ENCODE data around the gene HIC1.

Gene HIC1

GRCh38 chr17:2064980-2065785 lies 10.3 kb downstream of the HIC1 start:
- DNase-seq: peak in 2 of 3 donors; percentile 64 to 69
- POLR2A ChIA-PET: no interaction called here

GRCh38 chr17:2065949-2066400 lies 11.1 kb downstream of the HIC1 start:
- H3K9me3 ChIP-seq (ENCODE audit: control extremely low read depth in 1 of 5, control insufficient read depth in 4 of 5, insufficient read depth in 2 of 5, low read depth in 1 of 5, low read length in 4 of 5): no peaks in the 10 kb centered on the region
- WGBS (ENCODE audit: insufficient coverage): 98% methylated on average over 9 of the region's 10 CpGs
- H3K36me3 ChIP-seq (ENCODE audit: control insufficient read depth in 4 of 4, insufficient read depth in 4 of 4, low read length in 3 of 4): peaks cover 0 to 51% (median 36%) of the 10 kb centered on the region in 4 experiments
- no peak overlapping the region for H3K4me3 ChIP-seq (ENCODE audit: control insufficient read depth in 1 of 7, extremely low read depth in 1 of 7, insufficient read depth in 4 of 7, low read depth in 2 of 7, low read length in 6 of 7)
- no peak overlapping the region for H3K27ac ChIP-seq (ENCODE audit: insufficient read depth in 1 of 2, low read depth in 1 of 2, low read length in 2 of 2, poor library complexity in 1 of 2, severe bottlenecking in 2 of 2)
- ChIA-PET CTCF (interaction anchor here (0.7 to 4.0 kb wide), 12 partner anchors 8 to 180 kb away, joined by 3 to 21 read pairs (median 4); no protein-coding TSS in a partner anchor), POLR2A (no interaction called here)
- peaks cover 0 to 37% (median 23%) of the 10 kb centered on the region in 4 experiments for H3K4me1 ChIP-seq (ENCODE audit: control extremely low read depth in 1 of 4, control insufficient read depth in 4 of 4, insufficient read depth in 4 of 4, low read length in 3 of 4)
- no peaks in the 10 kb centered on the region for H3K27me3 ChIP-seq (replicated peaks in 2 of 5; ENCODE audit: control insufficient read depth in 4 of 5, insufficient read depth in 5 of 5, low read length in 4 of 5)
- no peak for DNase-seq

More at GRCh38 chr17:2064980-2065785, 10.3 kb downstream of the HIC1 start:
- no peak overlapping the region for H3K4me3 ChIP-seq (ENCODE audit: control insufficient read depth in 1 of 7, extremely low read depth in 1 of 7, insufficient read depth in 4 of 7, low read depth in 2 of 7, low read length in 6 of 7)
- no peak overlapping the region for H3K27ac ChIP-seq (ENCODE audit: insufficient read depth in 1 of 2, low read depth in 1 of 2, low read length in 2 of 2, poor library complexity in 1 of 2, severe bottlenecking in 2 of 2)
- no peaks in the 10 kb centered on the region for H3K27me3 ChIP-seq (replicated peaks in 2 of 5; ENCODE audit: control insufficient read depth in 4 of 5, insufficient read depth in 5 of 5, low read length in 4 of 5)
- CTCF ChIA-PET: interaction anchor here (0.7 to 4.0 kb wide), 15 partner anchors 8 to 180 kb away, joined by 3 to 21 read pairs (median 4); no protein-coding TSS in a partner anchor
- no peaks in the 10 kb centered on the region for H3K9me3 ChIP-seq (ENCODE audit: control extremely low read depth in 1 of 5, control insufficient read depth in 4 of 5, insufficient read depth in 2 of 5, low read depth in 1 of 5, low read length in 4 of 5)
- H3K4me1 ChIP-seq (ENCODE audit: control extremely low read depth in 1 of 4, control insufficient read depth in 4 of 4, insufficient read depth in 4 of 4, low read length in 3 of 4): peaks cover 0 to 41% (median 27%) of the 10 kb centered on the region in 4 experiments
- 94% methylated on average over 22 of the region's 24 CpGs for WGBS (ENCODE audit: insufficient coverage)
- peaks cover 0 to 50% (median 37%) of the 10 kb centered on the region in 4 experiments for H3K36me3 ChIP-seq (ENCODE audit: control insufficient read depth in 4 of 4, insufficient read depth in 4 of 4, low read length in 3 of 4)

GRCh38 chr17:2067048-2067561 lies 12.2 kb downstream of the HIC1 start:
- Histone ChIP-seq H3K9me3 (ENCODE audit: control extremely low read depth in 1 of 5, control insufficient read depth in 4 of 5, insufficient read depth in 2 of 5, low read depth in 1 of 5, low read length in 4 of 5) (no peaks in the 10 kb centered on the region), H3K27ac (ENCODE audit: insufficient read depth in 1 of 2, low read depth in 1 of 2, low read length in 2 of 2, poor library complexity in 1 of 2, severe bottlenecking in 2 of 2) (no peak overlapping the region), H3K4me3 (ENCODE audit: control insufficient read depth in 1 of 7, extremely low read depth in 1 of 7, insufficient read depth in 4 of 7, low read depth in 2 of 7, low read length in 6 of 7) (no peak overlapping the region), H3K4me1 (ENCODE audit: control extremely low read depth in 1 of 4, control insufficient read depth in 4 of 4, insufficient read depth in 4 of 4, low read length in 3 of 4) (peaks cover 0 to 40% (median 19%) of the 10 kb centered on the region in 4 experiments), H3K27me3 (replicated peaks in 2 of 5; ENCODE audit: control insufficient read depth in 4 of 5, insufficient read depth in 5 of 5, low read length in 4 of 5) (no peaks in the 10 kb centered on the region), H3K36me3 (ENCODE audit: control insufficient read depth in 4 of 4, insufficient read depth in 4 of 4, low read length in 3 of 4) (peaks cover 0 to 54% (median 33%) of the 10 kb centered on the region in 4 experiments)
- ChIA-PET CTCF (interaction anchor here (0.9 to 4.0 kb wide), 6 partner anchors 9 to 178 kb away, joined by 3 to 21 read pairs (median 6); no protein-coding TSS in a partner anchor), POLR2A (no interaction called here)
- WGBS (ENCODE audit: insufficient coverage): 91% methylated on average over 10 of the region's 14 CpGs
- no peak for DNase-seq

- H3K9me3 ChIP-seq (ENCODE audit: control extremely low read depth in 1 of 5, control insufficient read depth in 4 of 5, insufficient read depth in 2 of 5, low read depth in 1 of 5, low read length in 4 of 5): no peaks in the 10 kb centered on the region
- no peak overlapping the region for H3K4me3 ChIP-seq (ENCODE audit: control insufficient read depth in 1 of 7, extremely low read depth in 1 of 7, insufficient read depth in 4 of 7, low read depth in 2 of 7, low read length in 6 of 7)
- peaks cover 0 to 59% (median 33%) of the 10 kb centered on the region in 4 experiments for H3K36me3 ChIP-seq (ENCODE audit: control insufficient read depth in 4 of 4, insufficient read depth in 4 of 4, low read length in 3 of 4)
- WGBS (ENCODE audit: insufficient coverage): 7% methylated on average over 2 of the region's 5 CpGs
- DNase-seq: no peak
- peaks cover 0 to 40% (median 18%) of the 10 kb centered on the region in 4 experiments for H3K4me1 ChIP-seq (ENCODE audit: control extremely low read depth in 1 of 4, control insufficient read depth in 4 of 4, insufficient read depth in 4 of 4, low read length in 3 of 4)
- ChIA-PET POLR2A (no interaction called here), CTCF (interaction anchor here (0.9 to 4.0 kb wide), 10 partner anchors 10 to 193 kb away, joined by 3 to 21 read pairs (median 4); no protein-coding TSS in a partner anchor)
- no peak overlapping the region for H3K27ac ChIP-seq (ENCODE audit: insufficient read depth in 1 of 2, low read depth in 1 of 2, low read length in 2 of 2, poor library complexity in 1 of 2, severe bottlenecking in 2 of 2)
- no peaks in the 10 kb centered on the region for H3K27me3 ChIP-seq (replicated peaks in 2 of 5; ENCODE audit: control insufficient read depth in 4 of 5, insufficient read depth in 5 of 5, low read length in 4 of 5)
Measured at GRCh38 chr17:2067608-2068024, 12.7 kb downstream of the HIC1 start.

- no peak overlapping the region for H3K27ac ChIP-seq (ENCODE audit: insufficient read depth in 1 of 2, low read depth in 1 of 2, low read length in 2 of 2, poor library complexity in 1 of 2, severe bottlenecking in 2 of 2)
- H3K4me3 ChIP-seq (ENCODE audit: control insufficient read depth in 1 of 7, extremely low read depth in 1 of 7, insufficient read depth in 4 of 7, low read depth in 2 of 7, low read length in 6 of 7): no peak overlapping the region
- no peaks in the 10 kb centered on the region for H3K9me3 ChIP-seq (ENCODE audit: control extremely low read depth in 1 of 5, control insufficient read depth in 4 of 5, insufficient read depth in 2 of 5, low read depth in 1 of 5, low read length in 4 of 5)
- peaks cover 0 to 56% (median 33%) of the 10 kb centered on the region in 4 experiments for H3K36me3 ChIP-seq (ENCODE audit: control insufficient read depth in 4 of 4, insufficient read depth in 4 of 4, low read length in 3 of 4)
- 87% methylated on average over 4 of the region's 6 CpGs for WGBS (ENCODE audit: insufficient coverage)
- H3K27me3 ChIP-seq (replicated peaks in 2 of 5; ENCODE audit: control insufficient read depth in 4 of 5, insufficient read depth in 5 of 5, low read length in 4 of 5): no peaks in the 10 kb centered on the region
- no peak for DNase-seq
- CTCF ChIA-PET: interaction anchor here (1.0 to 4.0 kb wide), 9 partner anchors 10 to 192 kb away, joined by 3 to 21 read pairs (median 5); no protein-coding TSS in a partner anchor
- peaks cover 0 to 36% (median 16%) of the 10 kb centered on the region in 4 experiments for H3K4me1 ChIP-seq (ENCODE audit: control extremely low read depth in 1 of 4, control insufficient read depth in 4 of 4, insufficient read depth in 4 of 4, low read length in 3 of 4)
- POLR2A ChIA-PET: no interaction called here
Measured at GRCh38 chr17:2068031-2068518, 13.2 kb downstream of the HIC1 start.

- Histone ChIP-seq H3K9me3 (ENCODE audit: control extremely low read depth in 1 of 5, control insufficient read depth in 4 of 5, insufficient read depth in 2 of 5, low read depth in 1 of 5, low read length in 4 of 5) (no peaks in the 10 kb centered on the region), H3K4me1 (ENCODE audit: control extremely low read depth in 1 of 4, control insufficient read depth in 4 of 4, insufficient read depth in 4 of 4, low read length in 3 of 4) (peaks cover 0 to 36% (median 16%) of the 10 kb centered on the region in 4 experiments), H3K36me3 (ENCODE audit: control insufficient read depth in 4 of 4, insufficient read depth in 4 of 4, low read length in 3 of 4) (peaks cover 0 to 51% (median 31%) of the 10 kb centered on the region in 4 experiments), H3K4me3 (ENCODE audit: control insufficient read depth in 1 of 7, extremely low read depth in 1 of 7, insufficient read depth in 4 of 7, low read depth in 2 of 7, low read length in 6 of 7) (no peak overlapping the region), H3K27me3 (replicated peaks in 2 of 5; ENCODE audit: control insufficient read depth in 4 of 5, insufficient read depth in 5 of 5, low read length in 4 of 5) (no peaks in the 10 kb centered on the region), H3K27ac (ENCODE audit: insufficient read depth in 1 of 2, low read depth in 1 of 2, low read length in 2 of 2, poor library complexity in 1 of 2, severe bottlenecking in 2 of 2) (no peak overlapping the region)
- 91% methylated on average over 10 of the region's 15 CpGs for WGBS (ENCODE audit: insufficient coverage)
- ChIA-PET CTCF (interaction anchor here (1.0 to 4.0 kb wide), 10 partner anchors 10 to 192 kb away, joined by 3 to 21 read pairs (median 4); no protein-coding TSS in a partner anchor), POLR2A (no interaction called here)
- DNase-seq: peak in 1 of 3 donors; percentile 26
Measured at GRCh38 chr17:2068519-2069051, 13.7 kb downstream of the HIC1 start.
